GM18868 (cell line): ENCODE measurements around the gene FAM89A.
"Not testable (repeated sequence)": the region's sequence is repeated elsewhere in the genome, so short reads cannot be mapped to it uniquely, and the experiment has no call there.

Source experiments
- ATAC-seq: cut with Tn5 transposase; IDR thresholded peaks from one replicate; pipeline ENCODE4 v1.9.1; 2021; ENCODE audit warnings: mild to moderate bottlenecking, moderate library complexity; ENCODE audit not compliant: unreplicated experiment

The FAM89A gene

DNA sequence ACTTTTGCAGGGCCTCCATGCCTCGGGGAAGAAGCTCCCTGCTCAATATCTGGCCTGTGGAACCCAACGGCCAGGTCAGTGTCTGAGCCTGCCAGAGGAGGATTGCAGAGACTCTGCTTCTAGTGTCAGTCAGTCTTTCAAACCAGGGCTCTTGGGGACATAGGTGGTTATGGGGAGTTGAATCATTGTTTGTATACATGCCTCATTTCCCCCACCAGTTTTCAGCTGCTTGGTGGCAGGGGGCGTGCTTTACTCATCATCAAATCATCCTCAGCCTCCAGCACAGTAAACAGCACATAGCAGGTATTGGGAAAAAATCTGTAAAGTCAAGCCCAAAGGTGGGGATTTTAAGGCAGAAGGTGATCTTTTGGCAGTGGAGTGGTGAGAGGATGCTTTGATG, 17.4 kb upstream of the FAM89A start:
- no peak for ATAC-seq

DNA sequence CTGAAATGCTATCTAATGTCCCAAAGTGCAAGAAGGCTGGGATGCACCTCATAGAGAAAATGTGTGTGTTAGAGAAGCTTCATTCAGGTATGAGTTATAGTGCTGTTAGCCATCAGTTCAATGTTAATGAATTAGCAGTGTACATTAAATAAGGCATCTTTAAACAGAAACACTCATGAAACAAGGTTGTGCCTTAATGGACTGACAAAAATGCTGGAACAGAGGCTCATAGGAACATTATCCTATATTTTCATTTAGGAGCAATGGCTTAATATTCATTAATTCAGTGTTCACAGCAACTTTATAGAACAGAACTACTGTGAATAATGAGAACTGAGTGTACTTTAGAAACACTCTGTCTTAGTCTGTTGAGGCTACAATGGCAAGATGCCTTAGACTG, 15.2 kb upstream of the FAM89A start:
- ATAC-seq: no peak

DNA sequence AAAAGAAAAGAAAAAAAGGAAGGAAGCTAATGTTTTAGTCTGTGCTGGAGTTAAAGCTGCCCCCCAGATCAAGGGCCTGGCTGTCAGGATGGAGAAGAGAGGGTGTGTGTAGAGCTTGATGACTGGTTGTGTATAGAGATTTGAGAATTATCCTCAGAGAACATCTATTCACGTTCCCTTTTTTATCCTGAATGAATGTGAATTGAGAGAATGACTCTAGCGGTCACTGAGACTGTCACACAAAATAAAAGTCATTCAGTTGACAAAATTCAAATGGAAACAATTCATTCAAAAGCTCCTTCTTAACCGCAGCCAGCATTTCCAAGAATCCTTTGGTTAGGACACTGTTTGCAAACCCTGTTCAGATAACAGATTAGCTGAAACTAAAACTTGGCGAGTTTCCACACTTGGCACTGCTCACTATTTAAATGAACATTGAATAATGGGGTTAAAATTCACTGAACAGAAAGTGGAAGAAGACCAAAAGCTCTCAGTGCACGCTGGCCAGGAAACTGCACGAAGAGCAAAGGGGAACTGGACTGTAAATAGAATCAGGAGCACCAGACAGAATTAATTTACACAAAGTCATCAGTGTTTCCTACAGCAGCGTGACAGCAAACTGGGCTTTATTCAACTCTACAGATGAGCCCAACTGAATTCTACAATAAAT, 13.6 kb upstream of the FAM89A start:
- ATAC-seq: no peak

DNA sequence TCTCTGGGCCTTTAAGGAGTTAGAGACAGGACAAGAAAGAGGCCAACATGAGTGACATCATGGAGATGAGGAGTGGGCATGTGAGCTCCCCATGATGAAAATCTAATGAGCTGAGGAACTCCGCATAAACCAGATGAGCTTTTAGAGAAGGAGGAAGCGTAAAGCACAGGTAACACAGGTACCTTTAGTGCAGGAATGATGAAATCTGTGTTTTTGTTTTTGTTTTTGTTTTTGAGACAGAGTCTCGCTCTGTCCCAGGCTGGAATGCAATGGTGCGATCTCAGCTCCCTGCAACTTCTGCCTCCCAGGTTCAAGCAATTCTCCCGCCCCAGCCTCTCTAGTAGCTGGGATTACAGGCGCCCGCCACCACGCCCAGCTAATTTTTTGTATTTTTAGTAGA, 12.7 kb upstream of the FAM89A start:
- ATAC-seq: no peak

DNA sequence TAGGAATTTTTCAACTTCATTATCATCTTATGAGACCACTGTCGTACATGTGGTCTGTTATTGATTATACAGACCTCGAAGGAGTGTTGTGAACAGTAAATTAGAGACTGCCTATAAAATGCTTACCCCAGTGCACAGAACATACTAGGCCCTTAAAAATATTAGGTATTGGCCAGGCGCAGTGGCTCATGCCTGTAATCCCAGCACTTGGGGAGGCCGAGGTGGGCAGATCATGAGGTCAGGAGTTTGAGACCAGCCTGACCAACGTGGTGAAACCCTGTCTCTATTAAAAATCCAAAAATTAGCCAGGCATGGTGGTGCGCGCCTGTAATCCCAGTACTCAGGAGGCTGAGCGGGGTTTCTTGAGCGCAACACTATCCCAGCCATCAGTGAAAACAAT, 10.9 kb upstream of the FAM89A start:
- ATAC-seq: not testable (repeated sequence)

DNA sequence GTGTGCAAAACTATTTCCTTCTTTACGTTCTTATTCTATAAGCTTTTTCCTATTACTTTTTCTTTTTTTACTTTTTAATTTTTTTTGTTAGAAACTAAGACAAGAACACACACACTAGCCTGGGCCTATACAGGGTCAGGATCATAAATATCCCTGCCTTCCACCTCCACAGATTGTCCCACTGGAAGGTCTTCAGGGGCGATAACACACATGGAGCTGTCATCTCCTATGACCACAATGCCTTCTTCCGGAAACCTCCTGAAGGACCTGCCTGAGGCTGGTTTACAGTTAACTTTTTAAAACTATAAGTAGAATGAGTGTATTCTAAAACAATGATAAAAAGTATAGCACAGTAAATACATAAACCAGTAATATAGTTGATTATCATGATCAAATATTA, 10.3 kb upstream of the FAM89A start:
- ATAC-seq: no peak

DNA sequence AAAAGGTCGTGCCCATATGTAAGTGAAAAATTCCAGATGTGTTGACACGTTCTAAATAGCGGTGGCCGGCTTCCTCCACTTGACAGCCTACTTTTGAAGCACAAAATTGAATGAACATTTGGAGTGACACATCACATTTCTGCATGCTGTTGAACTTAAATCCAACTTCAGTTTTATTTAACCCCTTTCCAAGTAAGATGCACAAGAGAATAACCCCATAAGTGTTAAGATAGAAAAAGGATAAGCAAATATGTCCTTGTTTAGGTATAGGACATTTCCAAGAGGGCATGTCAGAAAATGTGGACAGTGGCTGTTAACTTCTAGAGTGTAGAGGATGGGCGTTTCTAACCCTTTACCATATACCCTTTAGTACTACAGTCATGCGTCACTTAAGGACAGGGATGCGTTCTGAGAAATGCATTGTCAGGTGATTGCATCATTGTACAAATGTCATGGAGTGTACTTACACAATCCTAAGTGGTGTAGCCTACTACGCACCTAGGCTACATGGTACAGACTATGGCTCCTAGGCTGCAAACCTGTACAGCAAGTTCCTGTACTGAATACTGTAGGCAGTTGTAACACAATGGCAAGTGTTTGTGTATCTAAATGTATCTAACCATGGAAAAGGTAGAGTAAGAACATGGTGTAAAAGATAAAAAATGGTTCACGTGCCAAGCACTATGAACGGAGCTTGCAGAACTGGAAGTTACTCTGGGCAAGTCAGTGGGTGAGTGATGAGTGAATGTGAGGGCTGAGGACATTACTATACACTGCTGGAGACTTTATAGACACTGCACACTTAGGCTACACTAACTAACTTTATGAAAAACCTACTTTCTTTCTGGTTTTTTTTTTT, 9.3 kb upstream of the FAM89A start:
- ATAC-seq: no peak

DNA sequence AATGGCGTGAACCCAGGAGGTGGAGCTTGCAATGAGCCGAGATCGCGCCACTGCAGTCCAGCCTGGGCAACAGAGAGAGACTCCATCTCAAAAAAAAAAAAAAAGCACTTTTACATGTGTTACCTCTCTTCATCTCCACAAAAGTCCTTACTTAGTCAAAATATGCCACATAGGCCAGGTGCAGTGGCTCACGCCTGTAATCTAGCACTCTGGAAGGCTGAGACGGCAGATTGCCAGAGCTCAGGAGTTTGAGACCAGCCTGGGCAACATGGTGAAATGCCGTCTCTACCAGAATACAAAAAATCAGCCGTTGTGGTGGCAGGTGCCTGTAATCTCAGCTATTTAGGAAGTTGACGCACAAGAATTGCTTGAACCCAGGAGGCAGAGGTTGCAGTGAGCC, 8.4 kb upstream of the FAM89A start:
- not testable (repeated sequence) for ATAC-seq

DNA sequence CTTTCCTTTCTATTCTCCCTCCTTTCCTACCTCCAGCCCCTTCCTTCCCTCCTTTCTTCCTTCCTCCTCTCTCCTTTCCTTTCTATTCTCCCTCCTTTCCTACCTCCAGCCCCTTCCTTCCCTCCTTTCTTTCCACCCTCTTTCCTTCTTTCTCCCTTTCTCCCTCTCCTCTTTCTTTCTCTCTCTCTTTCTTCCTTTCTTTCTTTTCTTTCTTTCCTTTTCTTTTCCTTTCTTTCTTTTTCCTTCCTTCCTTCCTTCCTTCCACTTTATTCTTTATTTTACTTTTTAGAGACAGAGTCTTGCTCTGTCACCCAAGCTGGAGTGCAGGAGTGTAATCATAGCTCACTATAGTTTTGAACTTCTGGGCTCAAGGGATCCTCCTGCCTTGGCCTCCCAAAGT, 7.5 kb upstream of the FAM89A start:
- not testable (repeated sequence) for ATAC-seq

DNA sequence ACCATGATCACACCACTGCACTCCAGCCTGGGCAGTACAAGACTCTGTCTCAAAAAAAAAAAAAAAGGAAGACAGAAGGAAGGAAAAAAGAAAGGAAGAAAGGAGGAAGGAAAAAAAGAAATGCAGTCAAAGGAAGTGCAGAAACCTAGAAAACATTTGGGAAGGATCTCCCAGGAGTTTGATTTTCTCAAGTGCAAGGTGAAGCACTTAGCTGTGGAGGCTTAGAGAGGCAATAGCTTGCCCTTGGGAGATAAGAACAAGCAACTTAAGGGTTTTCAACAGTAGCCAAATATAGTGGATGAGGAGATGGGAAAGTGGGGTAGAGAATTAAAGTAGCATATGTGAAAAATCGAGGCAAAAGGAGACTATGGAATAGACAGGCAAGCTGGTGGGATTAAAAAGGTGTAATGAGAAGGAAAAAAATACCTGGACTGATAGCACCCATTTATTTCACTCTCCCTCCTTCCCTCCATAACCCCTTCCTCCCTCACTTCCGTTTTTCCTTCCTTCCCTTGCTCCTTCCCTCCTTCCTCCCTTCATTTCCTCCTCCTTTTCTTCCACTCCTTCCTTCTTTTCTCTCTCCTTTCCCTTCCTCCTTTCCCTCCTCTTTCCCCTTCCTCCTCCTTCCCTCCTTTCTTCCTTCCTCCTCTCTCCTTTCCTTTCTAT, 6.8 kb upstream of the FAM89A start:
- no peak for ATAC-seq

DNA sequence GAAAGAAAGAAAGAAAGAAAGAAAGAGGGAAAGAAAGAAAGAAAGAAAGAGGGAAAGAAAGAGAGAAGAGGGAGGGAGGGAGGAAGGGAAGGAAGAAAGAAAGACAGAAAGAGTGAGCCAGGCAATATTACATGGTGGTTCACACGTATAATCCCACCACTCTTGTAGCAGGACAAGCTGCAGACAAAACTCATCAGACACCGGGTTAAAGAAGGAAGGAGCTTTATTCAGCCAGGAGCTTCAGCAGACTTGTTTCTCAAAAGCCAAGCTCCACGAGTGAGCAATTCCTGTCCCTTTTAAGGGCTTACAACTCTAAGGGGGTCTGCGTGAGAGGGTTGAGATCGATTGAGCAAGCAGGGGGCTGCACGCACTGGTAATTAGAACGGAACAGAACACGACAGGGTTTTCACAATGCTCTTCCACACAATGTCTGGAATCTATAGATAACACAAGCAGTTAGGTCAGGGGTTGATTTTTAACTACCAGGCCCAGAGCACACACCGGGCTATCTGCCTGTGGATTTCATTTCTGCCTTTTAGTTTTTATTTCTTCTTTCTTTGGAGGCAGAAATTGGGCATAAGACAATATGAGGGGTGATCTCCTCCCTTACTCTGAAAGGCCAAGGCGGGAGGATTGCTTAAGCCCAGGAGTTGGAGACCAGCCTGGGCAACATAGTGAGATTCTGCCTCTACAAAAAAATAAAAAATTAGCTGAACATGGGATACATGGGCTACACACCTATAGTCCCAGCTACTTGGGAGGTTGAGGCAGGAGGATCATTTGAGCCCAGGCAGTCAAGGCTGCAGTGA, 6.1 kb upstream of the FAM89A start:
- not testable (repeated sequence) for ATAC-seq

DNA sequence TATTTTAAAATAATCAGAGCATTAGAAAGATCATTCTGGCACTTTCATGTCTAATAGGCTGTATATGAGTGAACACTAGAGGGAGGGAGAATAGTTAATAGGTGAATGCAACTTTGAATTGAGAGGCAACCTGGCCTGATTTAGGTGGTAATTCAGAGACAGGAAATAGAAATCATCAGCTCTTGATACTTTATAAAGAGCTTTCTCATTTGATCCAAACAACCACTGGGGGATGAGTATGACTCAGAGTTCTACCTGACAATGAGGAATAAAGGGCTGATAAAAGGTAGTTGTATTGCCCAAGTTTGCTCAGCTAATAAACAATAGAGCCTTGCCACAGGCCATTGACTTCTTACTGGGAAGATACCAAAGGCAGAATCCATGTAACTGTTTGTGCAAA, 5.2 kb upstream of the FAM89A start:
- ATAC-seq: no peak

DNA sequence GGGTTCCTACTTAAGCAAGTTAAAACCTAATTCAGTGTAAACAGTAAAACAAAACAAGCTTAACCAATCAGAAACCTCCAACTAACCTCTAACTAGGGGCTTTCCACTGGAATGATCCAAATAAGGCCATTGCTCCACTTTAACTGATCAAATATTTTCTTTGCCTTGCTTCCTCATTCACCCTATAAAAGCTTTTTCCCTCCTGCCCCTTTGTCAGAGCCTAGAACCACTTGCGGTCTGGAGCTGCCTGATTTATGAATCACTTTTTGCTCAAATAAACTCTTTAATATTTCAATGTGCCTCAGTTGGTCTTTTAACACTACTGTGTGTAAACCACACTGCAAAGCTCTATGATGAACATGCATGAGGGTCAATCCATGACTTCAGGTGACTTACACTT, 4.5 kb upstream of the FAM89A start:
- no peak for ATAC-seq

DNA sequence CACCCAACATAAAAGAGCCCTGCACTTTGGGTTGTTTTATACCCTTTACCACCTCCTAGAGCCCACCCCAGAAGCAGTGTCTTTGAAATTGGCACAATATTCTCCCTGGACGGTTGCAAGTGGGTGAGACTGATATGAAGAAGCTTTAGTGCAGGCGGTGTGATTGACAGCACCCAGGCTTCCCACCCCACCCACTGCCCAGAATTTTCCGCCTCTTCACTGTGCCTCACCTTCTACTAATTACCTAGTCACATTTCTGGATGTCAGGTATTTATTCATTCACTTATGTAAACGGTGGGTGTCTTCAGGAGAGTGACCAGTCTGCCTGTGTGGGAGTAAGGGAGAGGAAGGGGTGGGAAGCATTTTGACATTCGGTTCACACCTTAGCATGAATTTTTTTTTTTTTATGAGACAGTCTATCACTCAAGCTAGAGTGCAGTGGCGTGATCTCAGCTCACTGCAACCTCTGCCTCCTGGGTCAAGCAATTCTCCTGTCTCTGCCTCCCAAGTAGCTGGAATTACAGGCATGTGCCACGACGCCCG, 1.7 kb upstream of the FAM89A start:
- no peak for ATAC-seq

DNA sequence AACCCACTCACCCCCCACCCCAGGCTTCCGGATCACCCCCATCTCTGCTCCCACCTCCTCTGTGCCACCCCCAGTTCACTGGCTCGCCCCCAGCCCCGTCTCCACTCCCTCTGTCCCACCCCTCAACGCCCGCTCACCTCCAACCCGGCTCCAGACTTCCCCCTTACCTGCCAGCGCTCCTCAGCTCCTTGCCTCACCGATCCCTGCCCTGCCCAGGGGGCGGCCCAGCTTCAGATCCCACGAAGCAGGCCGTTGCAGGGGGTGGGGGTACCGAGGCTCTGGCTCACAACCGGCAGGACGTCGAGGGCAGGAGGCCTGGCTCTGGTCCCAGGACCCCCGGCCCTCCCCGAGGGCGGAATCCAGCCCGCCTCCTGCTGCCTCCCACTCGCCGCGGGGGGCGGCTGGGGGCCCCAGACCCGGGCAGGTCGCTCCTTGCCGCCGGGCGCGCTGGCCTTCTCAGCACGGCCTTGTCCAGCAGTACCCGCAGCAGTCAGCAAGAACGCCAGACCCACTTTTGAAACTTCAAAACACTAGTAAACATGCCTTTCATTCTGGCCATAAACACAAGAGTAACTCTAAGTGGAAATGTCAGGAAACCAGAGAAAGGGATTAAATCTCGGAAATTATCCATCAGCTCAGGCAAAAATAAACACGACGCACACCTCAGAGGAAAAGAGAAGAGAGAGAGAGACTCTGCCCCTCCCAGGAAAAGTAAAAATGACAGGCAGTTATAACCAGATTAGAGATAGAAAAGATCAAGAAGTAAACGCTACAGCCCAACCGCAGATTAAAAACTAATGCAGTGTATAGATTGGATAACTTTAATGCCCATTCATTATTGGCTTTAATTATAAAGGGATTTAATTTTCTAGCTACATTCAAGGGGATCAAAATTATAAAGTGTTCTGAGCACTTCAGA, 1.0 kb upstream of the FAM89A start:
- ATAC-seq: no peak

DNA sequence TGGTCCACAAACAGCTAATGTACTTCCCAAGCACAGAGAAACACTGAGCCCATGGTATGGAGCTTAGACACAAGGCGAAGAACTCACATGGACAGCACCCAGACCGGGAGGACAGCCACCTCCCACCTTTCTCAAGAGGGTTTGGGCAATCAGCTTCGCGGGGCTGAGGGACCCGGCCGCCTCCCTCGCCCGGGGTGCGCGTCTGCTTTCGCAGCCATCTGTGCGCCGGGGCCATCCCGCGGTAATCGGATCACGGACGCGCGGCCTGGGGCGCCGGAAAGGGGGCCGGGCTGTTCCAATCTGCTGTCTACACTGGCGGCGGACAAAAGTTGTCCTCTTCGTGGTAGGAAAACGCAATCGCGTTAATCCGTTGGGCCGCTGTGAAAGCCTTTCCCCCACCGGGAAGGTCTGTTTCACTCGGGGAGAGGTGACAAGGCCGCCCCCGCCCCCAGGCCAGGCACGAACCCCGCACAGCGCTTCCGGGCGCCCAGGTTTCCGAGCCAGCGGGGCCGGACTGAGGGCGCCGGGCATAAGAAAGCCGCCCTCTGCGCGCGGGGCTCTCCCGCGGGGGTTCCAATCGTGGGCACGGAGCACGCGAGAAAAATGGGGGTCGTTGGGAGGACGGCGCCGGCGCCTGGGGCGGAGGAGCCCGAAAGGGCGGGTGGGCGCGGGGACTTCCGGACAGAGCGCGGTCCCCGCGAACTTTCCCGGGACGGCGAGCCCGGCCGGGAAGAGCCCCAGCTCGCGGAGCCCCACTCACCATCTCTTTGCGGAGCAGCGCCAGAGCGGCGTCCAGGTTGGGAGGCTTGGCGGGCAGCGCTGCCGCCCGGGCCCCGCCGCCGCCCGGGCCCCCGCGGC, 664 bp downstream of the FAM89A start:
- peak; percentile 39 for ATAC-seq

DNA sequence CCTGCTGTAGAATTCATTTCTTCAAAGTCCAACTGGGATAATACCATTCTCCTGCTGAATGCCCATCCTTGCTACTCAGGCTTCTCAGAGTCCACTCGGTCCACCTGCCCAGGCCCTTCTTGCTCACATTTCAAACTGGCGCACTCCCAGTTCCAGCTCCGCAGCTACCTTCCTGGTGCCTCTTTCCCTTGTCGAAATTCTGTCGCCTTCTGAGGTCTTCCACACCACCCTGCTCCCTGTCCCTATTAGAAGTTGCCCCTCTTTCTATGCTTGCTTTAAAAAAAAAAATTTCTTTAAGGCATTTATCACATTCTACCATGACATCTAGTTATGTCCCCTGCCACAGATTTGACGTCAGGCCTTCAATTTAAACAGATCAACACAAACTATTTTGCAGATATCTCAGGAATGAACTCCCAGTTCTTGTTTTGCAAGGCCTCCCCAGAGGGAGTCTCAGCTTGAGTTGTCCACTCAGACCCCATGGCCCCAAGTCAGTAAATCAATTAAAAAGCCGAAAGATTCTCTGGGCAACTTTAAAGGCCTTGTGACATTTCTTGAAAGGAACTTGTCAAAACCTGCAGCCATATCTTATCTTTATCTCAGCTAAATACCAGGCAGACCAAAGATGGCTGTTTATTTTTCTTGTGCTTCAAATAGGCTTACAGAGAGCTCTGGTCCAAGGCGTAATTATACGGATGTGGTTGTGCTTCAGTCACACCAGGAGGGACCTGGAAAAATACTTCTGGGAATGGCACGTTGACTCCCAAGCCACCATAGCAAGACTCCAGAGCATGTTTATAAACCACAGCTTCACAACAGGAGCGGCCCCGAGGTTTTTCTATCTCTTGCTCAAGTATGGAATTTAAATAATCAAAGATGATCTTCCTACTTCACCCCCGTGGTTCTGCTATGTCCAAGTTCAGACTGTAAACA, 2.2 kb downstream of the FAM89A start:
- ATAC-seq: no peak

DNA sequence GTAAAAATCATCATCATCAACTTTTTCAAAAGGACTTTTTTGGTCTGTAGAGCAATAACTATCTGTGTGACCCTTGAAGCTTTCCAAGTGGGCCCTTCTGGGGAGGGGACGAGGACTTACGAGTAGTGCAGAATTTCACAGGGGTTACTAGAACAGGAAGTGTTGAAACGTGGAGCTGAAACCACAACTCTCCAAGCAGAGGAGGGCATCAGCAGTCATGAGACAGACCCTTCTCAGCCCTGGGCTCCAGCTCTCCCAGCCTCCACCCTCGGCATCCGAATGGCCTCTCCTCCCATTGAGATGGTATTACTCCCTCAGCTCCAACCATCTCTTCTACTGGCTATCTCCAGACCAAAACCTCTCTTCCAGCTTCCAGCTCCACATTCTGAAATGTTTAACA, 3.6 kb downstream of the FAM89A start:
- ATAC-seq: no peak
